Measurements from ENCODE around the gene DLG2.

Gene DLG2

DNA sequence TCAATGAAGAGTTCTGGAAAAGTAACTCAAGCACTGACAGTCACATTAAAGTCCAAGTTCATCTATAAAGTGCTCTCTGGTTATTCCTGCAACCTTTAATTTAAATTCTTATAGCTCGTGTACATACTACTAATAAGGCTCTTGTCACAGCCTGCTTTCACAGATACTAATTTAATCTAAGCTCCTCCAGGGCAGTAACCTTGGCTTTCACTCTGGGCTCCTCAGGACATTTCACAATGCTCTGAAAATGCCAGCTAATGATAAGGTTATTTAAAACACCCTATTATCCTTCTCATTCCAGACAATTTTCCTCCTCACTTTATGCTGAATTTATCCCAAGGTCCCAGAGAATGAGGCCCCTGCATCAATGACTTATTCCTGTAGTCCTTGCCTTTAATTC, 2098.3 kb downstream of the DLG2 start:
- DNase-seq, result no peak

DNA sequence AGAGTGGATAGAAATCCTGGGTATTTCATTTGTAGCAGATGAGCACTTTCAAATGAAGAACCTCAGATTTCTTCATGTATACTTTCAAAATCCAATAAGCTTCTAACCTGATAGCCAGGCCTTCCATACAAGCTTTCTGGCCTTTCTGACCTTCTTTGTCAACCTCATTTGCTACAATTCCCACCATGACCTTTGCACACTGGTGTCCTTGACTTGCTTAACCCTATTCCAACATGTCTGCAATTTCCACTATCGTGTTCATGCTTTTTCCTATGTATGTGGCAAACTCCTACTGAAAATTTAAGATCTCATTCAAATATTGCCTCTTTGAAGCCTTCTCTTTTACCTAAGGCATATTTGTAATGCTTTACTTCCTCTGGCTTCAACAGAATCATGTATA, 2098.9 kb downstream of the DLG2 start:
- DNase-seq, result no peak

DNA sequence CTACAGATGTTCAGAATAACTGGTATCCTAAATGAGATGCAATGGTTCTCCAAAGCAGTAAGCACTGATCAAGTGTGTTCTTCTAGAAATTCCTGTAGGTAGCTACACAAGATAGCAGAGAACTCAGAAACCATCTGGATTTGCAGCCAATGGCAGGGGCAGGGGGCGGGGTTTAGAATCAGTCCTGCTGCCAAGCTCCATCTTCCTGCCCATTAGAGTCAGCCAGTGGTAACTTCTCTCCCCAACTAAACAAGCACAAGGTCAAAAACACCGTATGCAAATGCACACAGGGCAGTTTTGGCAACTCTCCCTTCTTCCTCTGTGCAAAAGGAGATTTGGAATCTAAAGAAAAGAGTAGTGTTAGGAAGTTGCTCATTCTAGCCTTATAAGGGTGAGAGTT, 2103.5 kb downstream of the DLG2 start:
- no peak for DNase-seq

- DNase-seq, result no peak
These were observed 2104.2 kb downstream of the DLG2 start for GRCh38 chr11:83522911-83523310.

- no peak for DNase-seq
These were observed 2105.2 kb downstream of the DLG2 start for GRCh38 chr11:83521647-83522596.

DNA sequence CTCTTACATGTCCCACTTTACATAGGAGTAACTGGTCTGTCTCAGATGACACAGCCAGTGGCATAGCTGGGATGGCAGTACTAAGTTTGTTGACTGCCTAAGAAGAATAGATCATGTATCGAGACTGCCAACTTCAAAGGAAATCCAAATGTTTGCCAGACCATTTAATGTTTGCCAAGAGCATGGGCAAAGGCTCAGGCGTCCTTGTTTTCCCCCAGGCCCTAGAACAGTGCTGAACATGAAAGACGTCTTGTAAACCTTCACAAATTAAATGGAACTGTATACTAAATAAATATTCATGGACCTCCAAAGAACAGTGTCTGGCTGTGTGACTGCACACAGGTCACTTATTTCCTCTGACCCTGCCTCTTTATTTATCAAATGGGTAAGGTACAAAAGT, 2106.3 kb downstream of the DLG2 start:
- no peak for DNase-seq

DNA sequence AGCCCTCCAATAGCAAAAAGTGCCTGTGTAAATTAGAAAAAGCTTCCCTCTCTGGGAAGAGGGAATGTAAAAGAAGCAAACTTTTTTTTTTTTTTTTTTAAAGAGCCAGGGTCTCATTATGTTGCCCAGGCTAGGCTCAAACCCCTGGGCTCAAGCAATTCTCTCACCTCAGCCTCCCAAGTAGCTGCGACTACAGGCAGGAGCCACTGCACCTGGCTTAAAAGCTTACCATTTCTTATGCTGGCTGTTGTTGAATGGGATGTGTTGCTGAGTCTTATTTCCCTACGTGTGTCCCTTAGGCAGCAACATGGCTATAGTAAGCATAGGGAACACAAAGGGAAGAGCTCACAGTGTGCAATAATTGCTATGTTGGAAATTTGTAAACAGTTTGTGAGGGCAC, 2115.5 kb downstream of the DLG2 start:
- DNase-seq, result no peak

DNA sequence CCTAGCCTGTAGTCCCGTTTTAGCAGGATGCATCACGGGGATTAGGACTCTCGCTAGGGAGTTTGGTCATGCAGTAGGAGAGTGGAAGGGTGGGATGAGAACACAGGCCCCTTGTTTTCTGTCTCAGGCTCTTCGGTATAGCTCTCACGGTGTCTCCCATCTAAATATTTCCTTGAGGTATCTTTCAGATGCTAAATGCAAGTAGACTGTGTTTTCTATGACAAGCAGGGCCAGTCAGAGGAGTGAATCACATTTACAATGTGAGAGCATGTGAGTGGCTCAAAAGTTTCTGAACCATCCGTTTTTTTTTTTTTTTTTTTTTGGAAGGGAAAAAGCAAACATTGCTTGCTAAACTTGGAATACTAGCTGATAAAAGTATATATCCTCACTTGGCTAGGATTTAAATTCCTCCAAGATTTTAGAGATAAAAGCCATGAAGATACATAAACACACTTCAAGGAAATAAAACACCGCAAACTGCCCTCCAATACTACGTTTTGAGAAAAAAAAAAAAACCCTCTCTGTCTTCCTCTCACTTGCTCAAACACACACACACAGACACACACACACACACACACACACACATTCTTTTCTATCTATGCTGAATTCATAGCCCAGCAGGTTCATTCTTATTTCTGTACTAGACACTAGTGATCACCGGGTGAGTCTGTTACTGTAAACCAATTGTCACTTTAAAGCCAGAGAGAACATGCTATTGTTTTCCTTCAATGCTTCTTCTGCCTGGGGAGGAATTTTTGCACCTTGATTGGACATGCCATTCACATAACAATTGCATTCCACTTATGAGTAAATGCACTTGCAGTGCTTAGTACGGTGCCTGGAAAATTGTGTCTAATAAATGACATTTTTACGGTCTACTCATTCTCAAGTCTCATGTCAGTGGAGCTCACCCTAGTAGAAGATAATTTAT, 2116.3 kb downstream of the DLG2 start:
- DNase-seq, result no peak

DNA sequence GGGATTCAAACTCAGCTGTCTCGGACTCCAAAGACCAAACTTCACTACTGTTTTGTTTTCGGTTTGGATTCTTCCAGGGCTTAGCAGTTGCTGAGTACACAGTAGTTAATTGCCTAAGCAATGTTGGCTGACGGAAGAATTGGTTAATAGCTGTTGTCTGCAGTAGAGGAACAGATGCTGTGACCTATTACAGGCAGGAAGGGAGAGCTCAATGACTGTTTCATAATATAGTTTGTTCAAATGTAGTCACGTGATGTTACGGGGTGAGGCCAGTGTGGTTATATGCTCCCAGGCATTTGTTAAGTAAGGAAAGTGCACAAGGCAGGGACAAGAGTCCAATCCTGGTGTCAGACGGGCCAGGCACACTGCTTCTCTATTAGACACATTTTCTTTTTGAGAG, 2118.3 kb downstream of the DLG2 start:
- DNase-seq, result no peak

- no peak for DNase-seq
These were observed 2125.1 kb downstream of the DLG2 start for GRCh38 chr11:83502041-83502440.

- no peak for DNase-seq
These were observed 2133.2 kb downstream of the DLG2 start for GRCh38 chr11:83493917-83494316.

DNA sequence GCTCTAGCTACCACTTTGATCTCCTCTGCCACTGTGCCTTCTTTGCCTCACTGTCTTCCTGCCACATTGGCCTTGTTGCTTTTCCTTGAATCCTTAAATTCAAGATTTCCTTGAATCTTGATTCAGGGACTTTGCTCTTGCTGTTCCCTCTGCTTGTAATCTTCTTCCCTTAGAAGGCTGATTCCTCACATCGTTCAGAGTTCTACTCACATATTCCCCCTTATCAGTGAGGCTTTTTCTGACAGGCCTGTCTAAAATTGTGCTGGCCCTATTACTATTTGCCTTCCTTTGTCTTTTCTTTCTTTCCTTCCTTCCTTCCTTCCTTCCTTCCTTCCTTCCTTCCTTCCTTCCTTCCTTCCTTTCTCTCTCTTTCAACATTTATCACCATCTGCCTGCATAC, 2134.1 kb downstream of the DLG2 start:
- DNase-seq, result no peak

DNA sequence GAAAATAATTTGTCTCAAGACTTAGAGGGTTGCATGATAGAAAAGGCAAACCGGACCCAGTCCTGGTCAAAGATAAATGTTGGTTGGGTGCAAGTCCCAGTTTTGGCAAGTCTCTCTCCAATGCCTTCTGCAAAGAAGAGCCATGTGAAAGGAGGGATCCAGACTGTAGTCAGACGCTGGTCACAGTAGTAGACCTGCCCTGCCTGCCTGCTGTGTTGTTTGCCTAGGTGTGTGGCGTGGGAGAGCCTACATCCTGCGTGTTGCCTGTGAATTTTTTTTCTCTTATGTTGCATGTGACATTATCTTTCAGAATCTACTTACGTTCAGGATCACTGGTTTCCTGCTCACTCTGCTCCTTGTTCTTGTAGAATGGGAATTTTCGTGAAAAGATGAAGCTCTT, 2143.3 kb downstream of the DLG2 start:
- no peak for DNase-seq

DNA sequence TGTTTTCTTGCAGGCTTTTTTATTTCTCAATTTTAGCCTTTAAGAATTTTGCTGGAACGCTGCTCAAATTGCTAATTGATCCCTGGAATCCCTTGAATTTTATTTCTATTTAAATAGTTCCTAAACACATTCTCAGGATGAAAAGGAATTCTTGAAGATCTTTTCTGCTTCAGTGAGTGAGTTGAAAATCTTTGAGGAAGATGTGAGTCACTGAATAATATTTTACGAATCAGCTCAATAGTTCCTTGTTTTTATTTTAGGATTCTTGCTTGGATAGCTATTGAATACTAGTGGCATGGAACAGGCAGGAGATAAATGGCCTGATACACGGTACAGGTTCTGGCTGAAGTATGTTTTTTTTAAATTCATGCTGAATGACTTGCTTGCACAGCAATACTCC, 2146.3 kb downstream of the DLG2 start:
- no peak for DNase-seq

DNA sequence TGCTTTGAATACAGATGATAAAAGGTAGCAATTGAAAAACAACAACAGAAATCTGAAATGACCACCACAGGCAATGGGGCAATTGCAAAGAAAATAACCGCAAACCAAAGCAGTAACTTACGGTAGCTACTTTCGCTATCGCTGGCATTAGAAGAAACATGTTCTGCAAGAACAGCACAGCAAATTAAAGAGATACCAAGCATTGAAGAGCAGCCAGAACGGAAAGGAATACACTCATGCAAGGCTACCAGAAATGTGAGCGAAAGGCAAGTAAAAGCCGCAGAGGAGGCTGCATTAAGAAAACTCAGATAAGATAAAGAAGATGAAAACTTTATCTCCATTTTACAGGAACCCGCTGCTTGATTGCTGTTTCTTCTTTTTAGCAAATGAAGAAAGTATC, 2146.9 kb downstream of the DLG2 start:
- DNase-seq, result no peak

DNA sequence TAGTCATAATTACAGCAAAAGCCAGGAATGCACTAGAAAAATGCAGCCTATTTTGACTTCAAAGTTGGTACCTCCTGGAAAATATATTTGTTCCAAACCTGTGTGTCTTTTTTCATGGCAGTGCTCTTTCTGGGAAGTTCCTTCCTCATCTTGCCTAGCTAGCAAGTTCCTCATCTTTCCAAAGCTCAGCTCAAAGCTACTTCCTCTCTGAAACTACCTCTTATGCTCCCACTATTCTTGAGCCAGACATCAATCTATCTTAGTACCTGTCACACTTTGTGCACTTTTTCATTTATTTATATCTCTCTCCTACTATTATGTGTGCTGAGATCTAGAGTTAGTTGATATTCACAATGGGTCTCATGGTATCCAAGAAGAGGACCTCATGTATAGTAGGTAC, 2149.4 kb downstream of the DLG2 start:
- no peak for DNase-seq

DNA sequence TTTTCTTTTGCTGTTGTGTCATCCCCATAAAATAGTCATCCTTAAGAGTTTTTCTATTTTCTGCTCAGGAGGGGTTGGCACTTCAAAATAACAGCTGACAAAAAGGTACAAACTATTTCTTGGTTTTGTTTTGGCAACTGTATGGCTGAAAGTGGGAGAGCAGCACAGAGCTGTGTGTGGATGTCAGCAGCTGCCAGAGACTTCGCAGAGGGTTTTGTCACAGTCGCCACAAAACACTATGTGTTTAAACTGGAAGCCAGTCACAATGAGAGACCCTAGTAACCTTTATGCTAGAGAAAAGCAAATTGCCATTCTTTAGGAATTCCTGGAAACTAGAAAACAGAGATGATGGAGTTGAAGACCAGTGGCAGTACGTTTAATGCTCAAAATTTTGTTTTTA, 2151.4 kb downstream of the DLG2 start:
- no peak for DNase-seq

DNA sequence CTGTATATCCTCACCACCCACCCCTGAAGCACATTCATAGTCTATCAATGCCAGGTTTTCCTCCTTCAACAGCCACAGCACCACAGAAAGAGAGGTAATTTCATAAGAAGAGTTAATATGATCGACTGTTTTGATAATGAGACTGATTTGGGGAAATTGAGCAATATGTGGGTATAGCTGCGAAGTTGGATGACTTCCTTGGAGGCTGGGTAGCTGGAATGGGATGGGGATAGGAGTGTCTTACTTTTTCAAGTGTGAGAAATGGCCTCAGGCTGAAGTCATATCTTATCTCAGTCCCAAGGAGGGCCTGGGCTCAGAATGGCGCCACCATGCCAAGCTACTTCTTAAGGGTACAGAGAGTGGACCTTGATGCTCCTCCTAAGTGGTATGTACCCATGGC, 2153.4 kb downstream of the DLG2 start:
- DNase-seq, result no peak

DNA sequence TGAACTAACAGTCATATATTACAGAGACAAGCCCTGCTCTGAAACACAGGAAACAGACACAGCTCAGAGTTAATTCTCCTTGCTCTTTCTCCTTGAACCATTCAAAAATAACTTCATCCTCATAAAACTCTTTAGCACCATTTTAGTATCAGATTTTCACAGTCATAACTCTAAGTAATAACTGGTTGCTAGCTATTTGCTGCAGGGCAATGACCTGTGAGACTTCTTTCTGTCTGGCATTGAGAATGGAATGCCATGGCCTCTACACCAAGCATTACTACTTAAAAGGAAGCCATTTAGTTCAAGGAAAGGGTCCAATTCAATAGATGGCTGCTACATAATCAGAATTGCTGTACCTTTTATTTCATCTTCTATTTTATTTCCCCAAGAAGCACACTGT, 2154.3 kb downstream of the DLG2 start:
- DNase-seq, result no peak

GRCh38 chr11:83471831-83472727, 2155.1 kb downstream of the DLG2 start:
- no peak for DNase-seq

DNA sequence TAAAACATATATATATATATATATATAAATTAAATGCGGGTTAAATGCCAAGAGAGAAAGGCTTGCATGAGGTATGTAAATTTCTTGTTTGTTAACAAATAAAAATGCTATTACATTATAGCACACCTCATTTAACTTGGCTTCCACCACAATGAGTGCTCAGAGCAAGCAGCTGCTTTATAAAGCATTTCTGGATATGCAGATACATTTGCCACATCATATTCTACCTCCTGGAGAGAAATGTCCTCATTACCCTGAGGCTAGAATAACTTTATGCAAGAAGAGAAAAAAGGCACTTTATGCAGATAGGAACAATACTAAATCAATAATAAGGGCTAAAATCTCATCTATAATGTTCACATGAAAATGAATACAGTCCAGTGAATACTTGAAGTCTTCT, 2159.3 kb downstream of the DLG2 start:
- no peak for DNase-seq

- DNase-seq, result no peak
These were observed 2162.8 kb downstream of the DLG2 start for GRCh38 chr11:83464160-83464944.

All from stimulated activated CD4-positive, alpha-beta T cell treated with anti-CD3 and anti-CD28 coated beads, Interleukin-1b, Interleukin-23, amount 100 ng/mL, for 48 hours (primary cell).